HuH-7.5 (cell line): ENCODE data around the gene TFPI.

Source experiments
- DNase-seq: peaks from one replicate; pipeline ENCODE4 v3.0.0; 2011; ENCODE audit warnings: low spot score

The TFPI gene

GRCh38 chr2:187503700-187504099 is 50.5 kb downstream of the TFPI start:
- DNase-seq = no peak

- no peak for DNase-seq
Observed at GRCh38 chr2:187502467-187502866, 51.8 kb downstream of the TFPI start.

- no peak for DNase-seq
Observed at GRCh38 chr2:187500585-187501359, 53.5 kb downstream of the TFPI start.

GRCh38 chr2:187499941-187500532 is 54.2 kb downstream of the TFPI start:
- no peak for DNase-seq

GRCh38 chr2:187497858-187498463 is 56.3 kb downstream of the TFPI start:
- no peak for DNase-seq

GRCh38 chr2:187497140-187497539 is 57.1 kb downstream of the TFPI start:
- DNase-seq = no peak

- DNase-seq = no peak
Observed at GRCh38 chr2:187495324-187495723, 58.9 kb downstream of the TFPI start.

- no peak for DNase-seq
Observed at GRCh38 chr2:187493877-187494568, 60.2 kb downstream of the TFPI start.

GRCh38 chr2:187493180-187493579 is 61.1 kb downstream of the TFPI start:
- DNase-seq = no peak

- DNase-seq = no peak
Observed at GRCh38 chr2:187486241-187486640, 68.0 kb downstream of the TFPI start.

GRCh38 chr2:187485523-187485922 is 68.7 kb downstream of the TFPI start:
- DNase-seq = no peak

- no peak for DNase-seq
Observed at GRCh38 chr2:187483537-187483936, 70.7 kb downstream of the TFPI start.

GRCh38 chr2:187482796-187483195 is 71.4 kb downstream of the TFPI start:
- no peak for DNase-seq

- DNase-seq = no peak
Observed at GRCh38 chr2:187481543-187481942, 72.7 kb downstream of the TFPI start.

GRCh38 chr2:187478719-187479118 is 75.5 kb downstream of the TFPI start:
- DNase-seq = no peak

GRCh38 chr2:187477051-187477450 is 77.2 kb downstream of the TFPI start:
- DNase-seq = no peak

GRCh38 chr2:187475499-187476248 is 78.6 kb downstream of the TFPI start:
- no peak for DNase-seq

- no peak for DNase-seq
Observed at GRCh38 chr2:187470698-187471097, 83.5 kb downstream of the TFPI start.

- no peak for DNase-seq
Observed at GRCh38 chr2:187469538-187469937, 84.7 kb downstream of the TFPI start.

- no peak for DNase-seq
Observed at GRCh38 chr2:187468262-187468661, 86.0 kb downstream of the TFPI start.

- DNase-seq = no peak
Observed at GRCh38 chr2:187466129-187466792, 88.0 kb downstream of the TFPI start.

GRCh38 chr2:187462839-187463238 is 91.4 kb downstream of the TFPI start:
- DNase-seq = no peak
